ENCODE measurements around the gene CATSPERZ. TPM values are rescaled to one million over a fixed set of nuclear protein-coding genes. Genes with fewer than 3 reads are reported as not detected.

The CATSPERZ gene
- polyA plus RNA-seq, 1 donor from 2014 or later: not detected

DNA sequence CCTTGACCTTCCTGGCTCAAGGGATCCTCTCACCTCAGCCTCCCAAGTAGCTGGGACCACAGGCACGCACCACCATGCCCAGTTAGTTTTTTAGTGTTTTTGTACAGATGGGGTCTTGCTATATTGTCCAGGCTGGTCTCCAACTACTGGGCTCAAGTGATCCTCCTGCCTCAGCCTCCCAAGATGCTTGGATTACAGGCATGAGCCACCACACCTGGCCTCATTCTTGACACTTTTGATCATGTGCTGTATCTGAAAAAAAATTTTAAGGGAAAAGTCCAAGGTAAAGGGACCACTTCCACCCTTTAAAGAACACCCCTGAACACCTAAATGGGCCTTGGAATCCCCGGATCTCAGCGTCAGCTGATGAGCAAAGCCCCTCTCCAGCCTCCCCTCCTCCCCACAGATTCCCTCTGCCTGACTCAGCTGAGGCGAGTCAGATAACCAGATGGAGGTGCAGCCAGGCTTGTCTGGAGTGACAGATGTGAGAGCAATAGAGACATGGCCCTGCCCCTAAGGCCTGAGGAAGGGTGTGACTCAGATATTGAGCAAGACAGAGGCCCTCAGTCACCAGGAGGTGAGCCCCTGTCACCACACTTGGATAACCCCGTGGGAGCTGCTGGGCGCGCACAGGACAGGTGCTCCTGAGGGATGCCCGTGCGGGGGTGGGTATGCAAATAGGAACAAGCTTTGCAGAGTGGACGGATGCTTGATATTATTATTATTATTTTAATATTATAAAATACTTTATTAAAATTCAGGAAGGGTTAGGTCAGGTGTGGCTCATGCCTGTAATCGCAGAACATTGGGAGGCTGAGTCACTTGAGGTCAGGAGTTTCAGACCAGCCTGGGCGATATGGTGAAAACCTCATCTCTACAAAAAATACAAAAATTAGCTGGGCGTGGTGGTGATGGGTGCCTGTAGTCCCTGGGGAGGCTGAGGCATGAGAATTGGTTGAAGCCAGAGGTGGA, 34.9 kb downstream of the CATSPERZ start:
- no peaks in the 10 kb centered on the region for H3K27me3 ChIP-seq (ENCODE audit: insufficient read depth, low read depth, low read length)
- TF ChIP-seq EP300 (conservative IDR thresholded peaks at IDR 0.05; ENCODE audit: poor library complexity, severe bottlenecking) (no peak), MXI1 (conservative IDR thresholded peaks at IDR 0.05; ENCODE audit: poor library complexity, severe bottlenecking) (no peak), EZH2 (IDR thresholded peaks at IDR 0.05; ENCODE audit: borderline replicate concordance, insufficient read depth, low read length, poor library complexity, severe bottlenecking) (no peak), RAD21 (conservative IDR thresholded peaks at IDR 0.05) (no peak)
- TF ChIP-seq, protein P1, sequence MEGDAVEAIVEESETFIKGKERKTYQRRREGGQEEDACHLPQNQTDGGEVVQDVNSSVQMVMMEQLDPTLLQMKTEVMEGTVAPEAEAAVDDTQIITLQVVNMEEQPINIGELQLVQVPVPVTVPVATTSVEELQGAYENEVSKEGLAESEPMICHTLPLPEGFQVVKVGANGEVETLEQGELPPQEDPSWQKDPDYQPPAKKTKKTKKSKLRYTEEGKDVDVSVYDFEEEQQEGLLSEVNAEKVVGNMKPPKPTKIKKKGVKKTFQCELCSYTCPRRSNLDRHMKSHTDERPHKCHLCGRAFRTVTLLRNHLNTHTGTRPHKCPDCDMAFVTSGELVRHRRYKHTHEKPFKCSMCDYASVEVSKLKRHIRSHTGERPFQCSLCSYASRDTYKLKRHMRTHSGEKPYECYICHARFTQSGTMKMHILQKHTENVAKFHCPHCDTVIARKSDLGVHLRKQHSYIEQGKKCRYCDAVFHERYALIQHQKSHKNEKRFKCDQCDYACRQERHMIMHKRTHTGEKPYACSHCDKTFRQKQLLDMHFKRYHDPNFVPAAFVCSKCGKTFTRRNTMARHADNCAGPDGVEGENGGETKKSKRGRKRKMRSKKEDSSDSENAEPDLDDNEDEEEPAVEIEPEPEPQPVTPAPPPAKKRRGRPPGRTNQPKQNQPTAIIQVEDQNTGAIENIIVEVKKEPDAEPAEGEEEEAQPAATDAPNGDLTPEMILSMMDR (IDR thresholded peaks at IDR 0.05; ENCODE audit: poor library complexity, severe bottlenecking): no peak
- TF ChIP-seq, protein P2, sequence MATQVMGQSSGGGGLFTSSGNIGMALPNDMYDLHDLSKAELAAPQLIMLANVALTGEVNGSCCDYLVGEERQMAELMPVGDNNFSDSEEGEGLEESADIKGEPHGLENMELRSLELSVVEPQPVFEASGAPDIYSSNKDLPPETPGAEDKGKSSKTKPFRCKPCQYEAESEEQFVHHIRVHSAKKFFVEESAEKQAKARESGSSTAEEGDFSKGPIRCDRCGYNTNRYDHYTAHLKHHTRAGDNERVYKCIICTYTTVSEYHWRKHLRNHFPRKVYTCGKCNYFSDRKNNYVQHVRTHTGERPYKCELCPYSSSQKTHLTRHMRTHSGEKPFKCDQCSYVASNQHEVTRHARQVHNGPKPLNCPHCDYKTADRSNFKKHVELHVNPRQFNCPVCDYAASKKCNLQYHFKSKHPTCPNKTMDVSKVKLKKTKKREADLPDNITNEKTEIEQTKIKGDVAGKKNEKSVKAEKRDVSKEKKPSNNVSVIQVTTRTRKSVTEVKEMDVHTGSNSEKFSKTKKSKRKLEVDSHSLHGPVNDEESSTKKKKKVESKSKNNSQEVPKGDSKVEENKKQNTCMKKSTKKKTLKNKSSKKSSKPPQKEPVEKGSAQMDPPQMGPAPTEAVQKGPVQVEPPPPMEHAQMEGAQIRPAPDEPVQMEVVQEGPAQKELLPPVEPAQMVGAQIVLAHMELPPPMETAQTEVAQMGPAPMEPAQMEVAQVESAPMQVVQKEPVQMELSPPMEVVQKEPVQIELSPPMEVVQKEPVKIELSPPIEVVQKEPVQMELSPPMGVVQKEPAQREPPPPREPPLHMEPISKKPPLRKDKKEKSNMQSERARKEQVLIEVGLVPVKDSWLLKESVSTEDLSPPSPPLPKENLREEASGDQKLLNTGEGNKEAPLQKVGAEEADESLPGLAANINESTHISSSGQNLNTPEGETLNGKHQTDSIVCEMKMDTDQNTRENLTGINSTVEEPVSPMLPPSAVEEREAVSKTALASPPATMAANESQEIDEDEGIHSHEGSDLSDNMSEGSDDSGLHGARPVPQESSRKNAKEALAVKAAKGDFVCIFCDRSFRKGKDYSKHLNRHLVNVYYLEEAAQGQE (IDR thresholded peaks at IDR 0.05; ENCODE audit: borderline replicate concordance): no peak
- no peaks in the 10 kb centered on the region for H3K79me2 ChIP-seq (replicated peaks; ENCODE audit: insufficient read depth, low read length)
- H3K9ac ChIP-seq (ENCODE audit: low read length): no peak overlapping the region
- no peaks in the 10 kb centered on the region for H4K20me1 ChIP-seq (ENCODE audit: insufficient read depth)
- H3K9me3 ChIP-seq (ENCODE audit: low read length): no peaks in the 10 kb centered on the region
- no peak overlapping the region for H2AFZ ChIP-seq (ENCODE audit: low read depth, low read length)
- no peak overlapping the region for H3K4me2 ChIP-seq (ENCODE audit: low read length)
- no peaks in the 10 kb centered on the region for H3F3A ChIP-seq (ENCODE audit: insufficient read depth, low read length, poor library complexity, severe bottlenecking)
- H3K9me2 ChIP-seq (ENCODE audit: insufficient read depth, low read length): no peaks in the 10 kb centered on the region
- no peaks in the 10 kb centered on the region for H3K36me3 ChIP-seq (ENCODE audit: insufficient read depth, low read length)
- H3K4me3 ChIP-seq (ENCODE audit: low read length): no peak overlapping the region
- H3K27ac ChIP-seq (ENCODE audit: low read length): no peak overlapping the region

DNA sequence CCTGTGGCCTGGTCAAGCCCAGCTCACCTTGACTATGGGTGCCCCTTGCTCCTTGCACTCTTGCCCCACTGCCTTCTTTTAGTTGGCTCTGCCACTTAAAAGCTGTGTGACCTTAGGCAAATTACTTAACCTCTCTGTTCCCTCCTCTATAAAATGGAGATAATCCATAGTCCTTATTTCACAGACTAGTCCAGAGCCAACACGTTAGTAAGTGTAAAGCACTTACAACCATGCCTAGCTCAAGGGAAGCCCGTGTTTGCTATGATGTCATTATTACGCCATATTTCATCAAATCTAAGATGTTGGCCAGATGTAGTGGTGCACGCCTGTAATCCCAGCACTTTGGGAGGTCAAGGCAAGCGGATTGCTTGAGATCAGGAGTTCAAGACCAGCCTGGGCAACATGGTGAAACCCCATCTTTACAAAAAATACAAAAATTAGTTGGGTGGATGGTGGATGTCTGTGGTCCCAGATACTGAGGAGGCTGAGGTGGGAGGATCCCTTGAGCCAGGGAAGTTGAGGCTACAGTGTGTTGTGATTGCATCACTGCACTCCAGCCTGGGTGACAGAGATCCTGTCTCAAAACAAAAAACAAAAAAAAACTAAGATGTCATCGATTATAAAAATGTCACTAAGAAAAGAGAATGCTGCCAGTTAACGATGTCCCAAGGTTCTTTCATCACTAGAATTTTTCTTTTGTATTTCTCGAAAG, 37.5 kb downstream of the CATSPERZ start:
- Histone ChIP-seq H3K9ac (ENCODE audit: low read length) (no peak overlapping the region), H3K4me3 (ENCODE audit: low read length) (no peak overlapping the region)

More for the DNA sequence above, 37.5 kb downstream of the CATSPERZ start:
- H3K36me3 ChIP-seq (ENCODE audit: insufficient read depth, low read length): no peaks in the 10 kb centered on the region
- no peak overlapping the region for H3K4me2 ChIP-seq (ENCODE audit: low read length)
- no peaks in the 10 kb centered on the region for H4K20me1 ChIP-seq (ENCODE audit: insufficient read depth)
- no peak overlapping the region for H2AFZ ChIP-seq (ENCODE audit: low read depth, low read length)
- TF ChIP-seq SMC3 (conservative IDR thresholded peaks at IDR 0.05; ENCODE audit: poor library complexity): no peak
- TF ChIP-seq RAD21 (conservative IDR thresholded peaks at IDR 0.05): no peak
- TF ChIP-seq, protein P1 (IDR thresholded peaks at IDR 0.05; ENCODE audit: poor library complexity, severe bottlenecking): no peak
- TF ChIP-seq, protein P2 (IDR thresholded peaks at IDR 0.05; ENCODE audit: borderline replicate concordance): no peak
- no peak for TF ChIP-seq MXI1 (conservative IDR thresholded peaks at IDR 0.05; ENCODE audit: poor library complexity, severe bottlenecking)
- TF ChIP-seq EP300 (conservative IDR thresholded peaks at IDR 0.05; ENCODE audit: poor library complexity, severe bottlenecking): no peak
- TF ChIP-seq EZH2 (IDR thresholded peaks at IDR 0.05; ENCODE audit: borderline replicate concordance, insufficient read depth, low read length, poor library complexity, severe bottlenecking): no peak
- no peak for TF ChIP-seq POLR2AphosphoS5 (IDR thresholded peaks at IDR 0.05)
- TF ChIP-seq TAF1 (IDR thresholded peaks at IDR 0.05; ENCODE audit: low read depth): no peak
- no peaks in the 10 kb centered on the region for H3K9me2 ChIP-seq (ENCODE audit: insufficient read depth, low read length)
- no peaks in the 10 kb centered on the region for H3K9me3 ChIP-seq (ENCODE audit: low read length)
- H3K27ac ChIP-seq (ENCODE audit: low read length): no peak overlapping the region
- no peaks in the 10 kb centered on the region for H3K79me2 ChIP-seq (replicated peaks; ENCODE audit: insufficient read depth, low read length)
- H3F3A ChIP-seq (ENCODE audit: insufficient read depth, low read length, poor library complexity, severe bottlenecking): no peaks in the 10 kb centered on the region
- H3K27me3 ChIP-seq (ENCODE audit: insufficient read depth, low read depth, low read length): no peaks in the 10 kb centered on the region

Measured in neural cell (in vitro differentiated cells).